Measurements from ENCODE around the gene PFKFB3.
"Not testable (repeated sequence)": the region's sequence is repeated elsewhere in the genome, so short reads cannot be mapped to it uniquely, and the experiment has no call there.

The PFKFB3 gene

GRCh38 chr10:6239213-6239991 lies 36.7 kb downstream of the PFKFB3 start:
- DNase-seq = peak; percentile 99

GRCh38 chr10:6240254-6240653 lies 37.5 kb downstream of the PFKFB3 start:
- peak; percentile 20 for DNase-seq

GRCh38 chr10:6242089-6242488 lies 39.4 kb downstream of the PFKFB3 start:
- no peak for DNase-seq

GRCh38 chr10:6244510-6244909 lies 41.8 kb downstream of the PFKFB3 start:
- DNase-seq = no peak

- DNase-seq = no peak
These were observed 44.4 kb downstream of the PFKFB3 start for GRCh38 chr10:6247041-6247712.

GRCh38 chr10:6248908-6249307 lies 46.2 kb downstream of the PFKFB3 start:
- not testable (repeated sequence) for DNase-seq

- DNase-seq = no peak
These were observed 47.0 kb downstream of the PFKFB3 start for GRCh38 chr10:6249698-6250097.

- DNase-seq = no peak
These were observed 48.0 kb downstream of the PFKFB3 start for GRCh38 chr10:6250745-6251144.

- no peak for DNase-seq
These were observed 51.5 kb downstream of the PFKFB3 start for GRCh38 chr10:6254201-6254600.

GRCh38 chr10:6255548-6256061 lies 52.9 kb downstream of the PFKFB3 start:
- no peak for DNase-seq

- no peak for DNase-seq
These were observed 53.7 kb downstream of the PFKFB3 start for GRCh38 chr10:6256439-6256838.

- no peak for DNase-seq
These were observed 56.4 kb downstream of the PFKFB3 start for GRCh38 chr10:6259153-6259552.

GRCh38 chr10:6260843-6261242 lies 58.1 kb downstream of the PFKFB3 start:
- no peak for DNase-seq

- peak; percentile 73 for DNase-seq
These were observed 65.2 kb downstream of the PFKFB3 start for GRCh38 chr10:6267941-6268340.

GRCh38 chr10:6269432-6269831 lies 66.7 kb downstream of the PFKFB3 start:
- DNase-seq = no peak

- DNase-seq = peak; percentile 77
These were observed 67.5 kb downstream of the PFKFB3 start for GRCh38 chr10:6269953-6270867.

GRCh38 chr10:6270951-6271350 lies 68.2 kb downstream of the PFKFB3 start:
- DNase-seq = no peak

GRCh38 chr10:6271663-6272062 lies 68.9 kb downstream of the PFKFB3 start:
- no peak for DNase-seq

- no peak for DNase-seq
These were observed 69.4 kb downstream of the PFKFB3 start for GRCh38 chr10:6272126-6272525.

GRCh38 chr10:6273351-6273750 lies 70.6 kb downstream of the PFKFB3 start:
- no peak for DNase-seq

GRCh38 chr10:6274040-6274439 lies 71.3 kb downstream of the PFKFB3 start:
- DNase-seq = no peak

GRCh38 chr10:6274484-6274883 lies 71.8 kb downstream of the PFKFB3 start:
- no peak for DNase-seq
